ENCODE results near the gene CUEDC2.
A peak's percentile ranks its signal among the peaks of the same experiment; 100 is the strongest.

CUEDC2 gene

GRCh38 chr10:102432162-102432950, at the start of gene CUEDC2:
Gene CUEDC2, minus strand, starts transcription at chr10:102432574. Its CDS starts 7,386 bp downstream, at chr10:102425188.
- peak; percentile 96 for DNase-seq (ENCODE audit: low spot score)

GRCh38 chr10:102480396-102480795, 48.0 kb upstream of the CUEDC2 start:
- DNase-seq (ENCODE audit: low spot score), result no peak

GRCh38 chr10:102479651-102480050, 47.3 kb upstream of the CUEDC2 start:
- DNase-seq (ENCODE audit: low spot score), result no peak

- no peak for DNase-seq (ENCODE audit: low spot score)
Measured at GRCh38 chr10:102476466-102477141, 44.2 kb upstream of the CUEDC2 start.

GRCh38 chr10:102475451-102476040, 43.2 kb upstream of the CUEDC2 start:
- DNase-seq (ENCODE audit: low spot score), result no peak

- DNase-seq (ENCODE audit: low spot score), result no peak
Measured at GRCh38 chr10:102473445-102474331, 41.3 kb upstream of the CUEDC2 start.

GRCh38 chr10:102470579-102471546, 38.5 kb upstream of the CUEDC2 start:
- no peak for DNase-seq (ENCODE audit: low spot score)

- no peak for DNase-seq (ENCODE audit: low spot score)
Measured at GRCh38 chr10:102468683-102469082, 36.3 kb upstream of the CUEDC2 start.

- no peak for DNase-seq (ENCODE audit: low spot score)
Measured at GRCh38 chr10:102467971-102468438, 35.6 kb upstream of the CUEDC2 start.

GRCh38 chr10:102467318-102467717, 34.9 kb upstream of the CUEDC2 start:
- DNase-seq (ENCODE audit: low spot score), result no peak

GRCh38 chr10:102465466-102465865, 33.1 kb upstream of the CUEDC2 start:
- DNase-seq (ENCODE audit: low spot score), result no peak

GRCh38 chr10:102463983-102464382, 31.6 kb upstream of the CUEDC2 start:
- DNase-seq (ENCODE audit: low spot score), result no peak

GRCh38 chr10:102462512-102463054, 30.2 kb upstream of the CUEDC2 start:
- no peak for DNase-seq (ENCODE audit: low spot score)

GRCh38 chr10:102461187-102462054, 29.0 kb upstream of the CUEDC2 start:
- DNase-seq (ENCODE audit: low spot score), result peak; percentile 84

- no peak for DNase-seq (ENCODE audit: low spot score)
Measured at GRCh38 chr10:102460836-102461186, 28.4 kb upstream of the CUEDC2 start.

GRCh38 chr10:102458656-102459055, 26.3 kb upstream of the CUEDC2 start:
- DNase-seq (ENCODE audit: low spot score), result no peak

- DNase-seq (ENCODE audit: low spot score), result no peak
Measured at GRCh38 chr10:102457591-102458150, 25.3 kb upstream of the CUEDC2 start.

- no peak for DNase-seq (ENCODE audit: low spot score)
Measured at GRCh38 chr10:102455893-102456471, 23.6 kb upstream of the CUEDC2 start.
